GM18870 (cell line): ENCODE results near the gene CSKMT.
"Not testable (repeated sequence)": the region's sequence is repeated elsewhere in the genome, so short reads cannot be mapped to it uniquely, and the experiment has no call there.

Experiments used
- ATAC-seq: cut with Tn5 transposase; IDR thresholded peaks from one replicate; pipeline ENCODE4 v1.9.1; 2021; ENCODE audit warnings: moderate library complexity; ENCODE audit not compliant: unreplicated experiment

The CSKMT gene

GRCh38 chr11:62687508-62688396 lies 22.6 kb downstream of the CSKMT start:
- no peak for ATAC-seq

- no peak for ATAC-seq
Observed at GRCh38 chr11:62688491-62688890, 23.4 kb downstream of the CSKMT start.

GRCh38 chr11:62689421-62690183 lies 24.5 kb downstream of the CSKMT start, which contains the start of gene LRRN4CL:
Gene LRRN4CL (minus strand): TSS chr11:62689530. CDS start chr11:62688508, 1,022 bp downstream.
- no peak for ATAC-seq

- not testable (repeated sequence) for ATAC-seq
Observed at GRCh38 chr11:62693624-62694023, 28.5 kb downstream of the CSKMT start.

GRCh38 chr11:62694455-62695167 lies 29.5 kb downstream of the CSKMT start:
- no peak for ATAC-seq

- ATAC-seq: no peak
Observed at GRCh38 chr11:62702246-62702645, 37.1 kb downstream of the CSKMT start.

- ATAC-seq: not testable (repeated sequence)
Observed at GRCh38 chr11:62703921-62704320, 38.8 kb downstream of the CSKMT start.

GRCh38 chr11:62705413-62705812 lies 40.3 kb downstream of the CSKMT start:
- no peak for ATAC-seq

GRCh38 chr11:62705880-62706849 lies 41.1 kb downstream of the CSKMT start:
- no peak for ATAC-seq

GRCh38 chr11:62706850-62707247 lies 41.7 kb downstream of the CSKMT start:
- no peak for ATAC-seq

GRCh38 chr11:62707277-62707861 lies 42.3 kb downstream of the CSKMT start, which contains the start of the genes BSCL2 and GNG3:
Gene BSCL2 (minus strand): TSS chr11:62707424. CDS start chr11:62707195, 229 bp downstream.
Gene GNG3 (plus strand): TSS chr11:62707676. CDS start chr11:62708296, 620 bp downstream.
- ATAC-seq: no peak

- ATAC-seq: no peak
Observed at GRCh38 chr11:62708392-62708791, 43.3 kb downstream of the CSKMT start.

GRCh38 chr11:62708793-62709192 lies 43.7 kb downstream of the CSKMT start:
- no peak for ATAC-seq

GRCh38 chr11:62709247-62710000 lies 44.3 kb downstream of the CSKMT start:
- ATAC-seq: peak; percentile 66

- no peak for ATAC-seq
Observed at GRCh38 chr11:62710001-62710345, 44.9 kb downstream of the CSKMT start.

GRCh38 chr11:62712276-62712812 lies 47.2 kb downstream of the CSKMT start:
- ATAC-seq: no peak

- ATAC-seq: no peak
Observed at GRCh38 chr11:62712861-62713260, 47.7 kb downstream of the CSKMT start.

- ATAC-seq: no peak
Observed at GRCh38 chr11:62713343-62713742, 48.2 kb downstream of the CSKMT start.
